Amygdala (tissue), 56 donors: Measurements from ENCODE around the gene SLC25A44.

Experiments
- DNase-seq, 56 donors: peaks; one replicate each; lab custom pipeline; 2025; lab: John Stamatoyannopoulos, UW

Gene SLC25A44

DNA sequence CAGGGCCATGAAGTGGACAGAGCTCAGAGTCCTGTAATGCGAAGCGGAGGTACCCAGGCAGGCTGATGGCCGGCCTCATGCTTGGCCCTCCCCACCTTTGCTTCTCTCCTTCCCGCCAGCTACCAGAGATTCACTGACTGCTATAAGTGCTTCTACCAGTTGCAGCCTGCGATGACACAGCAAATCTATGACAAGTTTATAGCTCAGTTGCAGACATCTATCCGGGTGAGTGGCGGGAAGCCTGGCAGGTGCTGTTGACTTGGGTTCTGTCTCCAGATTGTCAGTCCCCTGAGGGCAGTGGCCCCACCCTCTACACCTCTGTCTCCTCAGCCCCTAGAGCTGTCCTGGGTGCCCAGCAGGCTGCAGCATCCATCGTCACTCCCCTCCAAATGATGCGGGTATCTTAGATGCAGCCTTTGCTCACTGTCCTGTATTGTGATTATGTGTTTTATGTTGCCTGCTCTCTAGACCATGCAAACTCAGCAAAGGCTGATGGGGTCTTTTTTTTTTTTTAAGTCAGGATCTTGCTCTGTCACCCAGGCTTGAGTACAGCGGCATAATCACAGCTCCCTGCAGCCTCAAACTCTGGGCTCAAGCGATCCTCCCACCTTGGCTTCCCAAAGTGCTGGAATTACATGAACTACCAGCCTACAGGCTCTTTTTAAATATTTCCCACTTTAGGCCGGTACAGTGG lies 38.4 kb downstream of the SLC25A44 start:
- DNase-seq, result no peak

DNA sequence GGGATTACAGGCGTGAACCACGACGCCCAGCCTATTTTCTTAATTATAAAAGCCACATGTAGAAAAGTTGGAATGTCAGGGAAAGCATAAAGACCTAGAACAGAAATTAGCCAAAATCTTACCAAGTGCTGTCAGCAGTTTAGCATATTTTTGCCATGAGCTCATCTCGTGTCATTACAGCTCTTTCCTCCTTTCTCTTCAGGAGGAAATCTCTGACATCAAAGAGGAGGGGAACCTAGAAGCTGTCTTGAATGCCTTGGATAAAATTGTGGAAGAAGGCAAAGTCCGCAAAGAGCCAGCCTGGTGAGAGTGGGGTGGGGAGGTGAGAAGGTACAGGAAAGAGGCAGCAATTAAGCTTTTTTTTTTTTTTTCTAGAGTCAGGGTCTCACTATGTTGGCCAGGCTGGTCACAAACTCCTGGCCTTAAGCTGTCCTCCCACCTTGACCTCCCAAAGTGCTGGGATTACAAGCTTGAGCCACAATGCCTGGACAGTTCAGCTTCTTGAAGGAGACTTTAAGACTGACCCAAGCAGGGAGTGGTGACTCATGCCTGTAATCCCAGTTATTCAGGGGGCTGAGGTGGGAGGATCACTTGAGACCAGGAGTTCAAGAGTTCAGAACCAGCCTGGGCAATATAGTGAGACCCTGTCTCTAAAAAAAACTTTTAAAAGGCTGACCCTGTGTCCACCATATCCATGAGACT lies 39.7 kb downstream of the SLC25A44 start:
- no peak for DNase-seq

DNA sequence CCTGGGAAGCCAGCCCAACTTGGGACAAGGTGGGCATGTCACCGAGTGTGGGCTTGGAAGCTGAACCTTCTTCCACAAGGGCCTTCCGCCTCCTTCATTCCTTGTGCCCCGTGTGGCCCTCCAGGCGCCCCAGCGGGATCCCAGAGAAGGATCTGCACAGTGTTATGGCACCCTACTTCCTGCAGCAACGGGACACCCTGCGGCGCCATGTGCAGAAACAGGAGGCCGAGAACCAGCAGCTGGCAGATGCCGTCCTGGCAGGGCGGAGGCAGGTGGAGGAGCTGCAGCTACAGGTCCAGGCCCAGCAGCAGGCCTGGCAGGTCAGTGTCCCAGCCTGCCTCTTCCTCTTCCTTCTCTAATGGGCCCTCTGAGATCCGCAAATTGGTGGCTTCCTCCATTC lies 42.3 kb downstream of the SLC25A44 start:
- no peak for DNase-seq

DNA sequence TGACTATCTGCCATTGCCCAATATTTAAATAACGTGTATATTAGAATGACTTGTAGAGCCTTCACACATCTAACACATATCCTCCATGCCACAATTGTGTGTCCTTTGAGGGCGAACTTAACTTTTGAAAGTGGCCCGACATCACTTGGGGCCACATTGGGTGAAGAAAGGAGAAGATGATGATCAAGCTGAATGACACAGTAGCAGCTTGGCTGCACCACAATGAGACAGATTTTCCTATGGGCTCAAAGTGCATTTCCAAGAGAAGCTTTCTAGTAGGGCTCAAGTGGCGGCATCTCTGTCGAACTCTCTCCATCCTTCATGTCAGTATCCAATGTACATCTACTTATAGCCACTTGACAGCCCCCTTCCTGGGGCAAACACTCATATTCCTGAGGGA lies 44.3 kb downstream of the SLC25A44 start:
- no peak for DNase-seq

DNA sequence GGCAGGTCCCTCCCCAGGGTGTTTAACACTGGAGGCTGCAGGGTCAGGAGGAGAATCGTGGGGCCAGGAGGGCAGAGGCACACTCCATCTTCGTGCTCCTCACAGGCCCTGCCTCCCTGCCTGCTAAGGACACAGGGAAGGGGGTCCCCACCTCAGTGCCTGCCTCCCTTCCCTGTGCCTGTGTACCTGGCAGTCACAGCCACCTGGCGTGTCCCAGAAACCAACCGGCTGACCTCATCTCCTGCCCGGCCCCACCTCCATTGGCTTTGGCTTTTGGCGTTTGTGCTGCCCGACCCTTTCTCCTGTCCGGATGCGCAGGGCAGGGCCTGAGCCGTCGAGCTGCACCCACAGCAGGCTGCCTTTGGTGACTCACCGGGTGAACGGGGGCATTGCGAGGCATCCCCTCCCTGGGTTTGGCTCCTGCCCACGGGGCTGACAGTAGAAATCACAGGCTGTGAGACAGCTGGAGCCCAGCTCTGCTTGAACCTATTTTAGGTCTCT lies 47.5 kb downstream of the SLC25A44 start:
- peak in 2 of 56 donors; percentile 25 to 29 for DNase-seq

DNA sequence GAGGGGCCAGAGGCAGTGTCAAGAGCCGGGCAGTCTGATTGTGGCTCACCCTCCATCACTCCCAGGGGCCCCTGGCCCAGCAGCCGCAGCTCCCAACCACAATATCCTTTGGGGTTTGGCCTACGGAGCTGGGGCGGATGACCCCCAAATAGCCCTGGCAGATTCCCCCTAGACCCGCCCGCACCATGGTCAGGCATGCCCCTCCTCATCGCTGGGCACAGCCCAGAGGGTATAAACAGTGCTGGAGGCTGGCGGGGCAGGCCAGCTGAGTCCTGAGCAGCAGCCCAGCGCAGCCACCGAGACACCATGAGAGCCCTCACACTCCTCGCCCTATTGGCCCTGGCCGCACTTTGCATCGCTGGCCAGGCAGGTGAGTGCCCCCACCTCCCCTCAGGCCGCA lies 48.0 kb downstream of the SLC25A44 start, which contains the start of gene BGLAP:
TSS of gene BGLAP (plus strand) at position 259 of the 400 bp plus-strand sequence. CDS start at position 307, 48 bp downstream.
- no peak for DNase-seq

DNA sequence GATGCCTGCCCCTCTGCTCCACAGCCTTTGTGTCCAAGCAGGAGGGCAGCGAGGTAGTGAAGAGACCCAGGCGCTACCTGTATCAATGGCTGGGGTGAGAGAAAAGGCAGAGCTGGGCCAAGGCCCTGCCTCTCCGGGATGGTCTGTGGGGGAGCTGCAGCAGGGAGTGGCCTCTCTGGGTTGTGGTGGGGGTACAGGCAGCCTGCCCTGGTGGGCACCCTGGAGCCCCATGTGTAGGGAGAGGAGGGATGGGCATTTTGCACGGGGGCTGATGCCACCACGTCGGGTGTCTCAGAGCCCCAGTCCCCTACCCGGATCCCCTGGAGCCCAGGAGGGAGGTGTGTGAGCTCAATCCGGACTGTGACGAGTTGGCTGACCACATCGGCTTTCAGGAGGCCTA lies 48.8 kb downstream of the SLC25A44 start:
- DNase-seq, result peak in 4 of 56 donors; percentile 19 to 38 (median 36)

DNA sequence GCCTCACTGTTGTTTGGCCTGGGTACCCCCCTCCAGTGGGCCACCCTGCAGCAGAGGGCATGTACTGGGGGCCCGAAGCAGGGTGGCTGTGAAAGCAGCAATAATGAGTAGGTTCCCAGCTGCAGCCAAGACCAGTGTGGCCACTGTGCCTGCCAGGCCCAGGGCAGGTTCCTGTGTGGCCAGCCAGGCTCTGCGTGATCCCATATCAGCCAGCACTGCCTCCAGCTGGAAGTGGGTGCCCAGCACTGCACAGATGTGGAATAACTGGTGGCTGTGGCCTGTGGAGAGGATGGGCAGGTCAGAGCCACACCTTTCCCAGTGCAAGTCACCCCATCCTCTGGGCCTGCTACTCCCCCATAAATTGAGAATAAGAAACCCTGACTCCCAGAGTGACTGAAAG lies 50.2 kb downstream of the SLC25A44 start:
- peak in 1 of 56 donors; percentile 21 for DNase-seq

DNA sequence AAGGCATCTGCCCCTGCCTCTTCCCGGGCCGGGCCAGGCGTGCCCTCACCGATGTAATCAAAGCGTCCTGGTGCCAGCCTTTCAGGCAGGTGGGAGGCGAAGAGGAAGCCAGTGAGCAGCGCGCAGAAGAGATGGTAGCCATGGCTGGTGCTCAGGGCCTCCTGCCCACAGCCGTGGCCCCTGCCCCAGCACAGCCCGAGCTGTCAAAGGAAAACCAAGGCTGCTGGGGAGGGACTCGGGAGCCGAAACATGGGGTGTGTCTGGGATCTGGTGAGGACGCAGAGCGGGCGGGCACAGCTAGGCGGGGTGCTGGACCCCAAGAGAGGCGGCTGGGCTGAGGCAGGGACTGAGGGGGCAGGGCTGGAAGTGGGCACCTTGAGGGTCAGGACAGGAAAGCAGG lies 50.8 kb downstream of the SLC25A44 start:
- no peak for DNase-seq

DNA sequence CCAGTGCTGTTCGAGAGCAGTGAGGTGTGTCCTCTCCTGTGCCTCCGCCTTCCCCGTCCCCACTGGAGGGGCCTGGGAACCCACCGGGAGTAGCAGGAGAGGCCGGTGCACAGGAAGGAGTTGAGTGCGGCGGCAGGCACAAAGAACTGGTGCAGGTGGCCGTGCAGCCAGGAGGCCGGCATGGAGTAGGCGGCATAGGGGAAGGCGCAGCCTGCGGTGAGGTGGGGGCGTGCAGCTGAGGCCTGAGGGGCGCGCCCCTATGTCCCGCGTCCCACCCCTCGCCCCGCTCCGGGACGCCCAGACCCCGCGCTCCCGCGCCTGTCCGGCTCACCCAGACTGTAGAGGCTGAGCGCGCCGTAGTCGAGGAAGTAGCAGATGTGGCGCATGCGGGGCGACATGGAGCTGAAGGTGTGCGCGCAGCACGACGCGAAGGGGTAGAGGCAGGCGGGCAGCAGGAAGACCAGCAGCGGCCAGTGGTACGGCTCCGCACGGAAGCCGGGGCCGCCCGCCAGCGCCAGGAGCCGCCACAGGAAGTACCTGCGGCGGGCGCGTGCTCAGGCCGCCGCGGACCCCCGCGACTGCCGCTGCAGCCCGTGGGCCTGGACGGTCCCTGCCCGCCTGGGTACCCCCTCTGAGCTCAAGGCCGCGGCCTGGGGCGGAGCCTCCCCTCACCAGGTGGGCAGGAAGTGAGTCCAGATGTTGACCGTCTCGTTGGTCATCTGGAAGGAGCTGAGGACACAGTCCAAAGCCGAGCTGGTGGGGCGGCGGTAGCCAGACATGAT lies 51.7 kb downstream of the SLC25A44 start:
- no peak for DNase-seq

DNA sequence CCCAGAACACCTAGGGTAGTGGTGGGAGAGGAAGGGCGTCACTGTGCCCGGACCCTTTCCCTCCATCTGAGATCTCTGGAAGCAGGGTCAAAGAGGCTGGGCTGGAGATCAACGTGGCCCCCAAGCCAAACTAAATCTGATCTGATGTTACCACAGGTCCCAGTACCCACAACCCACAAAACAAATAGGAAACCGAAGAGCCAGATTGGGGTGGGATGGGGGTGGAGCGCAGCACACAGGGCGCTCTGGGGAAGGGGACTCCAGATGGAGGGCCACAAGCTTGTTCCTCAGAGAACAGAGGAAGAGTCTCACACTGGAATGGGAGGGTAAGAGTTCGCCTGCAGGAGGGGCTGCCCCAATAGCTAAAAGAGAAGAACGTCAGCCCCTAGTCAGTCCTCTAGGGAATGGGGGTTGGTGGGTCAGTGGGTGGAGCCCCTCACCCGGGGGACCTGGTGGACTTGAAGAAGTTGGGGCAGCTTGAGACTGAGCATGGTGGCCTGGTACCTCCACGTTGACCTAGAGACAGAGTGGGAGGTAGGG lies 52.4 kb downstream of the SLC25A44 start:
- no peak for DNase-seq

DNA sequence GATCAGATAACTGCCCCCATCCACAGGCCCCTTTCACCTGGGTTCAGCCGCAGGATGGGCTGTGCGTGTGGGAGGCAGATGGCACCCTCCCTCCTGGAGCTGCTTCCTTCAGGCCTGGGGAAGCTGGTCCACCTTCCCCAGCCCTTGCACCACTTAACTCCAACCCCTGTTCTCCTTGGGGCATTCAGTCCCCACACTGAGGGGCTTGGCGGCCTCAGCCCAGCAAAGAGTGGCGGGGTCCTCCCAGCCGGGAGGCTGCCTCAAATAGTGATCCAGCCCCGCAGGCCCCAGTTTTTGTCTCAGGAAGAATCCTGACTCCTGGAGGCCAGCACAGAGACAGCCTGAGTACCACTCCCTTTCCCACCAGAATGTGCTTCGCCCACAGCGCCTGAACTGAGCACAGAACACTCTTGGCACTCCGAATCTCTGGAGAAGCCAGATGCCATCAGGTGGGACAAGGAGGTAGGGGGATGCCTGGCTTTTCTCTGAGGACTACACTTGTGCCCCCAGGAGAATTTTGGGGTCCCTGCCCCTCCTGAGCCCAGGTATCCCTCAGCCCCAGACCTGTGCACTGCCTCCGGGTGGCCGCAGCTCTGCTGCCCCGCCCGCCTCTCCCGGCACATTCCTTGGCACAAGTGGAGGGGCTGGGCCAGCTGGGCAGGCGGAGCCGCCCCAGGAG lies 53.0 kb downstream of the SLC25A44 start:
- DNase-seq, result peak in 19 of 56 donors; percentile 17 to 60 (median 44)

DNA sequence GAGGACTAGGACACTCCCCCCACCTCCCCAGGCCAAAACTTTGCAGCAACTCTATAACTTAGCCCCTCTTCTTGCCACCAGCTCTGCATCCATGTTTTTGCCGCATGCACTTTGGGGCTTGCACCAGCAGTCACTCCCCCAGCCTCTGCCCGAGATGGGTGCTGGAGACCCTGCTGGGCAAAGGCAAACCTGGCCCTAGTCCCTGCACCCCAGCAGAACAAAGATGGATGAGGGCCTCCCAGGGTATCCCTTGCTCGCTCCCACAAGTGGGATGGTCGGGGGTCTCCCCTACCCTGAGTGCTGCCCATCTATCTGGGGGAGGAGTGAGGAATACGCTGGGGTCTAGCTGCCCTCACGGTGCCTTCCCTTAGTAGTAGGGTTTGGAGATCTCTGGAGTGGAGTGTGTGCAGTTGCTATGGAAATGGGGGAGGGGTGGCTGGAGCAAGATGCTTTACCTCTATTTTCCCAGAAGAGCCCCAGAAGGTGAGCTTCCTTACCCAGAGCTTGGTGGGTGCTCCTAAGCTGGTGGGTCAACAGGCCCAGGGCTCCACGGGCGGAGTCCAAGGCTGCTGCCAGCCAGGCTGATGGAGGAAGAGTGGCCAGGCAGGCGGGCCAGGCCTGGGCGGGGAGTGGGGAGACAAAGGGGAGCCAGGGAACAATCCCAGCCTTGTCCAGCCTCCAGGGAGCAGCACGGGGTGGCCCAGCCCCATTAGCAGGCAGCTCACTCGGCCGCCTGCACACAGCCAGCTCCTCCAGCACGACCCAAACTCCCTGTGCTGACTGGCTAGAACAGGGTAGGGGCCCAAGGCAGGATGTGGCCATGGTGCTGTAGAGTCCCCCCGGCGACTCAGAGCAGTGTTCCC lies 53.8 kb downstream of the SLC25A44 start, which contains the start of gene PAQR6:
TSS of gene PAQR6 (minus strand) at position 597 of the 863 bp plus-strand sequence. CDS start 1,325 bp downstream, outside the sequence.
- peak; percentile 50 to 98 (median 90) for DNase-seq

DNA sequence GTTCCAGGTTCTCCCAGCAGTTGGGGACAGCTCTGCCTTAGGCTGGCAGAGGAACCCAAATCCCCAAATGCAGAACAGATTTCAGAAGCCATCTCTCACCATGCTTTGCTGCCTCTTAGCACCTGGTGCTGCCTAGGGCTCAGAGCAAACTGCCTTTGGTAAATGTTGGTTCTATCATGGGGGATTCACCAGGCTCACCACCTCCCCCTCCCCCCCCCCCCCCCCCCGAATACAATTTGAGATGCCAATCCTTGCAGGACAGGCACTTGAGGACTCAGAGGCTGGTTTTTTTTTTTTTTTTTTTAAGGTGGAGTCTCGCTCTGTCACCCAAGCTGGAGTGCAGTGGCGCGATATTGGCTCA lies 54.4 kb downstream of the SLC25A44 start:
- no peak for DNase-seq

DNA sequence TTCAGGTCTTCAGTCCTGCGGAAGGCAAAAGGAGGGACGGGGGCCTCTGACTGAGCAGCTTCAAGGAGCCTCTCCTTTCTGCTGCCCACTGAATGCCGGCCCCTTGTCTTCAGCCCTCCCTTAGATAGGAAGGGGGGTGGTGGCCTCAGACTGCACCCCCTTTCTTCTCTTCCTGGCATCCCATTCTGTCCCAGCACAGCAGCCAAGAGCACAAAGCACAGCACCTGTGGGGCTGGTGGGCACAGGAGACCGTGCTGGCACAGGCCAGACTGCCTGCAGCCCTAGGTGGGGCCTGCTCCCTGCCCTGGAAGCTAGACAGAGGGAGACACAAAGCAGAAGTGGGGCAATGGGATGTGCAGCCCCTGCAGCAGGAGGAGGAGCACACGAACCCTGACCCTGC lies 55.7 kb downstream of the SLC25A44 start:
- no peak for DNase-seq

DNA sequence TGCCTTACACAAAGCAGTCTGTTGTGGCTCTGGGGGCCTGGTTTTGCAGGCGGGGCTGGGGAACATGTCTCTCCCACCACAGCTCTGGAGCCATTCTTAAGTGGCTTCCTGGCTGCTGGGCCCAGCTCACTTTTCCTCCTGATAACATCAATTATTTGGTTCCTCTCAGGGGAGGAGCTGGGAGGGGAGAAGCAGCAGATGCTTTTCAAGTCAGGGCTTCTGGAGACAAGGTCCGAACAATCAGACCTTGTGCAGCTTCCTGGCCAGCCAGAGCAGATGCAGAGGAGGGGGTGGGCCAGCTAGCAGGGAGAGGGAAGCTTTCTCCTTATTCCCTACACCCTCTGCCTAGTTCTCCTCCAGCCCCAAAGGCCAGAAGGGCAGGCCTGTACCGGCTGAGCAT lies 57.6 kb downstream of the SLC25A44 start:
- peak in 6 of 56 donors; percentile 21 to 36 (median 26) for DNase-seq

DNA sequence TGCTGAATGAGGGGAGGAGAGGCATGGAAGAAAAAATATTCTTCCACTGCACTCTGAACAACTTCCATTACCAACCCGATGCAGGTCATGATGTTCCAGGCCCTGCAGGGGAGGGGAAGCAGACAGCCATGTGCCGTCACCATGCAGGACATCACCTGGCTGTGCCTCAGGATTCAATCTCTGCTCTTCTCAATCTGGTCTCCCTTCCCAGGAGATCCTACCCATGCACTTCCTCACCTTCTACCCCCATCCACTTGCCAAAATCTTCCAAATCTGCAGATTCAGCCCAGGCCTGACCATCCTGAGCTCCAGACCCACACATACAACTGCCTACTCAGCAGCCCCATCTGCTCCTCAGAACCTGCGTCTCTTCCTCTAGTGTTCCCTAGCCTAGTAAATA lies 59.7 kb downstream of the SLC25A44 start:
- DNase-seq, result no peak

DNA sequence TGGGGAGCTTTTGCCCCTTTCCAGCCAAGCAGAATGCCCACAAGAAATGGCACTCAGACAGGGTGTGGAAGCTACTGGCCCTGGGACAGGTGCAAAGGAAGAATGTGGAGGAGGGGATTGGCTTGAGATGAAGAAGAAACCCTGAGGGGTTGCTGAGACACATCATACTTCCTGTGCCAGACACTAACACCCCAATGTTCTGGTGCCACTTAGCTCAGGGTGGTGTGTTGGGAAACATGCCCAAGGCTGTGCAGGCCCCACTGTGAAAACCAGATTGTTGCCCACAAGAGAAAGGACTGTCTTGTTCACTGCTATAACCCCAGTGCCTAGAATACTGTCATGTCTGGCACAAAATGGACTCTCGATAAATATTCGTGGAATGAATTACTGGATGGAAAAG lies 63.8 kb downstream of the SLC25A44 start:
- DNase-seq, result peak in 1 of 56 donors; percentile 36

DNA sequence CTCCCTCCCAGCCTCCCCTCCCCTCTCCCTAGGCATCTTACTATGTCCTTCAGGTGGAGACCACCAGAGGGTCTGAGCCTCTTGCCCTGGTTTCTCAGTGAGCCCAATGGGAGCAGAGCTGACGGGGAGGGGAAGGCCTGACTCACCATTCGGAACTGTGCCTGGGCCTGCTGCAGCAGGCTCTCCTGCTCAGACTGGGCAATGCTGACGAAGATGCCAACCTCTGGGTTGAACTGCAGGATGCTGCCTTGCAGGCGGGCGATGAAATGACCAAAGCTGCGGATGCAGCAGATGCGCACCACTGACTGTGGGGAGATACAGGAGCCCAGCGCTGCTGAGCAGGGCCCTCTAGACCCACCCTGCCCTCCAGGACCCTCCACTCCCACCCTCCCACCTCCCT lies 65.0 kb downstream of the SLC25A44 start:
- DNase-seq, result no peak
